GM12878 (cell line): ENCODE measurements around the gene AKAP17A. TPM values are rescaled to one million over a fixed set of nuclear protein-coding genes. Genes with fewer than 3 reads are reported as not detected.

Experiments used
- ATAC-seq: fragments of 200-7000 bp; cut with Tn5 transposase; 3 replicates; pipeline ENCODE4 v1.9.1; 2020; ENCODE audit warnings: mild to moderate bottlenecking, moderate library complexity
- BruUV-seq: library from RNA; stranded (reverse); fragments of 400-500 nt; replicated peaks from 2 replicates; lab custom pipeline; 2021; lab: Mats Ljungman, UMichigan
- CTCF ChIA-PET: fragments of 300-600 bp; sonication (Branson Sonifier 250); formaldehyde crosslinking; extraction: SDS; loops from one replicate; lab custom pipeline; 2021; ENCODE audit warnings: inconsistent platforms; lab: Yijun Ruan, JAX
- POLR2A ChIA-PET: fragments of 350-600 bp; formaldehyde crosslinking; extraction: SDS; loops from one replicate; lab custom pipeline; 2021; ENCODE audit warnings: inconsistent platforms; lab: Charles Lee
- RAD21 ChIA-PET: fragments of 300-600 bp; sonication (Branson Sonifier 250); formaldehyde crosslinking; loops from one replicate; lab custom pipeline; 2023; ENCODE audit warnings: antibody characterized with exemption; ENCODE audit not compliant: unreplicated experiment; lab: Charles Lee
- SMC1A ChIA-PET: fragments of 300-600 bp; sonication (Branson Sonifier 250); formaldehyde crosslinking; loops from one replicate; lab custom pipeline; 2023; ENCODE audit not compliant: unreplicated experiment, uncharacterized antibody; lab: Charles Lee
- DNase-seq: peaks from one replicate; pipeline ENCODE4 v3.0.0-alpha.2; 2011; ENCODE audit warnings: low read depth, low spot score
- FAIRE-seq: peaks from 3 replicates; lab custom pipeline; 2011; peaks lifted over from hg19 to GRCh38; lab: Jason Lieb, UNC
- H2AFZ ChIP-seq: 2 replicates; pipeline ENCODE4 v1.6.0; 2011; ENCODE audit warnings: low read depth, low read length, control low read depth; ENCODE audit not compliant: control insufficient read depth
- H3K27ac ChIP-seq: 2 replicates; pipeline ENCODE4 v1.5.1; 2011; ENCODE audit warnings: control low read depth; ENCODE audit not compliant: control insufficient read depth, insufficient read depth
- H3K27me3 ChIP-seq, 2 experiments: replicated peaks in 1 of 2; 2 replicates each; pipeline versions ENCODE4 v1.6.0 to v1.6.1; 2011; ENCODE audit warnings: low read length in 1 of 2; ENCODE audit not compliant: control insufficient read depth in 2 of 2, insufficient read depth in 2 of 2
- H3K36me3 ChIP-seq, 2 experiments: 2 replicates each; pipeline ENCODE4 v1.5.1; 2011; ENCODE audit warnings: low read length in 1 of 2; ENCODE audit not compliant: control insufficient read depth in 2 of 2, insufficient read depth in 2 of 2
- H3K4me1 ChIP-seq: 2 replicates; pipeline ENCODE4 v1.6.1; 2011; ENCODE audit warnings: mild to moderate bottlenecking, low read length, moderate library complexity, mixed read lengths; ENCODE audit not compliant: control insufficient read depth, insufficient read depth
- H3K4me2 ChIP-seq: 2 replicates; pipeline ENCODE4 v1.6.0; 2011; ENCODE audit warnings: control low read depth; ENCODE audit not compliant: control insufficient read depth, insufficient read depth
- H3K4me3 ChIP-seq: fragments of 200-600 bp; sonication (generic); 2 replicates; pipeline ENCODE4 v1.5.1; 2016
- H3K79me2 ChIP-seq: 2 replicates; pipeline ENCODE4 v1.6.0; 2011; ENCODE audit warnings: low read length; ENCODE audit not compliant: control insufficient read depth, insufficient read depth
- H3K9ac ChIP-seq: 2 replicates; pipeline ENCODE4 v1.8.0; 2011; ENCODE audit warnings: low read length, control low read depth, mixed read lengths; ENCODE audit not compliant: control insufficient read depth, insufficient read depth
- H3K9me3 ChIP-seq: replicated peaks from 3 replicates; pipeline ENCODE4 v1.5.1; 2011; ENCODE audit warnings: mild to moderate bottlenecking, low read length; ENCODE audit not compliant: control insufficient read depth, insufficient read depth
- H4K20me1 ChIP-seq: 2 replicates; pipeline ENCODE4 v1.6.0; 2011; ENCODE audit not compliant: control insufficient read depth, insufficient read depth
- BRCA1 ChIP-seq: IDR thresholded peaks from 2 replicates; pipeline ENCODE4 v1.6.1; 2011; ENCODE audit warnings: low read depth, low read length, improper control_type of control experiment
- CBX5 ChIP-seq: sonication (generic); IDR thresholded peaks from 2 replicates; pipeline ENCODE4 v1.6.1; 2016; ENCODE audit warnings: low read depth, moderate library complexity, mild to moderate bottlenecking, inconsistent platforms
- CREM ChIP-seq: IDR thresholded peaks from 2 replicates; pipeline ENCODE4 v1.6.1; 2014; ENCODE audit warnings: antibody characterized with exemption, low read depth
- MTA2 ChIP-seq: fragments of 450-650 bp; IDR thresholded peaks from 2 replicates; pipeline ENCODE4 v1.6.1; 2016; ENCODE audit warnings: low read depth, mild to moderate bottlenecking, moderate library complexity
- NFYA ChIP-seq: IDR thresholded peaks from 2 replicates; pipeline ENCODE4 v1.6.1; 2011; ENCODE audit warnings: low read depth, mild to moderate bottlenecking, low read length, improper control_type of control experiment, borderline replicate concordance
- NR2C1 ChIP-seq: fragments of 450-650 bp; IDR thresholded peaks from 2 replicates; pipeline ENCODE4 v1.6.1; 2017; ENCODE audit warnings: antibody characterized with exemption, mild to moderate bottlenecking, moderate library complexity
- POLR2AphosphoS5 ChIP-seq: IDR thresholded peaks from 2 replicates; pipeline ENCODE4 v1.6.1; 2011; ENCODE audit warnings: mild to moderate bottlenecking, low read length, inconsistent platforms
- STAT3 ChIP-seq: IDR thresholded peaks from 2 replicates; pipeline ENCODE4 v1.6.1; 2011; ENCODE audit warnings: low read depth, low read length, improper control_type of control experiment
- ZNF24 ChIP-seq: fragments of 450-650 bp; IDR thresholded peaks from 2 replicates; pipeline ENCODE4 v1.6.1; 2017; ENCODE audit warnings: antibody characterized with exemption, mild to moderate bottlenecking
- WGBS: methylation state at CpG from one replicate; pipeline ENCODE4 v1.1.6; 2016; ENCODE audit warnings: low lambda C conversion rate; ENCODE audit not compliant: insufficient replicate concordance, insufficient coverage; ENCODE audit errors: missing lambda C conversion rate; 5-methylcytosine and 5-hydroxymethylcytosine counted together
- in situ Hi-C: fragments of 300-500 bp; cut with MboI; formaldehyde crosslinking; loops from 9 replicates; pipeline ENCODE4 v1.14.3; 2018; ENCODE audit warnings: mixed read lengths
- intact Hi-C: fragments of 100-400 bp; cut with micrococcal nuclease; formaldehyde crosslinking; loops from one replicate; pipeline ENCODE4 v1.14.2; 2022; ENCODE audit not compliant: unreplicated experiment
- polyA plus RNA-seq, 11 experiments: library from polyadenylated mRNA; depleted of rRNA in 4 of 11; unstranded in 6 of 11; stranded (reverse) in 5 of 11; fragments of >200 nt; fragmentation: Nextera tagmentation in 4 of 11; fragmentation: Illumina TruSeq in 1 of 11; extraction: Ambion mirVana in 4 of 11; extraction: Trizol in 1 of 11; gene quantifications; 1 replicate in 1 of 11; 2 replicates in 10 of 11; pipeline versions ENCODE4 v1.2.1 to v1.2.3, GENCODE V29; 2011 to 2016; ENCODE audit warnings: inconsistent platforms in 2 of 11, missing spikeins in 2 of 11, low read depth in 1 of 11
- total RNA-seq, 4 experiments: library from RNA; depleted of rRNA in 3 of 4; stranded (reverse); fragments of >200 nt in 3 of 4; fragmentation: Illumina TruSeq in 1 of 4; extraction: Trizol in 1 of 4; gene quantifications; 2 replicates each; pipeline versions ENCODE4 v1.2.1 to v1.2.3, GENCODE V29; 2013 to 2021
- TF ChIP-seq, protein P1 (sequence below): fragments of 450-650 bp; IDR thresholded peaks from 2 replicates; pipeline ENCODE4 v1.6.1; 2017; ENCODE audit warnings: mild to moderate bottlenecking, moderate library complexity
- TF ChIP-seq, protein P2 (sequence below): fragments of 450-650 bp; IDR thresholded peaks from 2 replicates; pipeline ENCODE4 v1.6.1; 2018; ENCODE audit warnings: borderline replicate concordance, mild to moderate bottlenecking; ENCODE audit not compliant: partially characterized antibody
- TF ChIP-seq, protein P3 (sequence below): fragments of 450-650 bp; IDR thresholded peaks from 2 replicates; pipeline ENCODE4 v1.6.1; 2016; ENCODE audit warnings: mild to moderate bottlenecking, moderate library complexity, borderline replicate concordance

The AKAP17A gene
- total and polyA plus RNA-seq, 10 of the 15 experiments (the other 5 are each of a cell fraction or from before 2014, with no cell fraction given), result 3.0 to 55.8 (median 25.5) TPM

DNA sequence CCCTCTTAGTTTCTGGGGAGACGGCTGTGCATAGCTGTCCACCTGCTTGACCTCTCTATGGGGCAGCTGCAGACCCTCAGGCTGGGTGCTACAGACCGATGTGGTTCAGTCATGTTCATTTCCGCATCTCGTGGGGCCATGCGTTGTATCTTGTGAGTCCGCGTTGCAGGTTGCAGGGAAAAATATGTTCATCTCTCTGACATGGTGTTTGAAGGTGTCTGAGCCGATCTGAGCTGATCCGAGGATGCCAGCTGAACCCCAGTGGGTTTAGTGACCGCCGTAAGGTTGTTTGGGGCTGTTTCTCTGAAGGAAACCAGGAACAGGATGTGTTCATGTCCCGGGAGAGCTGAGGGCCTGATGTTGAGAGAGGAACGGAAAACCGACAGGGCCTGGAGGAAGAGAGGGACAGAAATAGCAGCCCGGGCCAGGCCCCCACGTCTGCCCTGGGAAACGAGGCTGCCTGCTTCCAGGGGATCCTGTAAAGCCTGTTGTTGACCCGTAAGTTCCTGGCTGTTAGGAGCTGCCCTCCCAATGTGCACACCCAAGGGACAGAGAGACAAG, 44.6 kb upstream of the AKAP17A start:
- Histone ChIP-seq H3K36me3 (no peaks in the 10 kb centered on the region), H3K4me2 (no peak overlapping the region), H2AFZ (peak overlapping the region; percentile 59), H3K27ac (no peak overlapping the region), H3K4me3 (no peak overlapping the region), H3K9ac (no peak overlapping the region), H3K4me1 (no peaks in the 10 kb centered on the region), H3K79me2 (no peaks in the 10 kb centered on the region), H3K27me3 (no peaks in the 10 kb centered on the region), H3K9me3 (peaks cover 3% of the 10 kb centered on the region; the same call in 1 of the 3 replicates), H4K20me1 (no peaks in the 10 kb centered on the region)
- intact Hi-C loops (no loop called here), in situ Hi-C loops (no loop called here)
- ChIA-PET CTCF (no interaction called here), POLR2A (no interaction called here), RAD21 (no interaction called here), SMC1A (no interaction called here)
- TF ChIP-seq POLR2AphosphoS5, result no peak
- TF ChIP-seq, protein P1, sequence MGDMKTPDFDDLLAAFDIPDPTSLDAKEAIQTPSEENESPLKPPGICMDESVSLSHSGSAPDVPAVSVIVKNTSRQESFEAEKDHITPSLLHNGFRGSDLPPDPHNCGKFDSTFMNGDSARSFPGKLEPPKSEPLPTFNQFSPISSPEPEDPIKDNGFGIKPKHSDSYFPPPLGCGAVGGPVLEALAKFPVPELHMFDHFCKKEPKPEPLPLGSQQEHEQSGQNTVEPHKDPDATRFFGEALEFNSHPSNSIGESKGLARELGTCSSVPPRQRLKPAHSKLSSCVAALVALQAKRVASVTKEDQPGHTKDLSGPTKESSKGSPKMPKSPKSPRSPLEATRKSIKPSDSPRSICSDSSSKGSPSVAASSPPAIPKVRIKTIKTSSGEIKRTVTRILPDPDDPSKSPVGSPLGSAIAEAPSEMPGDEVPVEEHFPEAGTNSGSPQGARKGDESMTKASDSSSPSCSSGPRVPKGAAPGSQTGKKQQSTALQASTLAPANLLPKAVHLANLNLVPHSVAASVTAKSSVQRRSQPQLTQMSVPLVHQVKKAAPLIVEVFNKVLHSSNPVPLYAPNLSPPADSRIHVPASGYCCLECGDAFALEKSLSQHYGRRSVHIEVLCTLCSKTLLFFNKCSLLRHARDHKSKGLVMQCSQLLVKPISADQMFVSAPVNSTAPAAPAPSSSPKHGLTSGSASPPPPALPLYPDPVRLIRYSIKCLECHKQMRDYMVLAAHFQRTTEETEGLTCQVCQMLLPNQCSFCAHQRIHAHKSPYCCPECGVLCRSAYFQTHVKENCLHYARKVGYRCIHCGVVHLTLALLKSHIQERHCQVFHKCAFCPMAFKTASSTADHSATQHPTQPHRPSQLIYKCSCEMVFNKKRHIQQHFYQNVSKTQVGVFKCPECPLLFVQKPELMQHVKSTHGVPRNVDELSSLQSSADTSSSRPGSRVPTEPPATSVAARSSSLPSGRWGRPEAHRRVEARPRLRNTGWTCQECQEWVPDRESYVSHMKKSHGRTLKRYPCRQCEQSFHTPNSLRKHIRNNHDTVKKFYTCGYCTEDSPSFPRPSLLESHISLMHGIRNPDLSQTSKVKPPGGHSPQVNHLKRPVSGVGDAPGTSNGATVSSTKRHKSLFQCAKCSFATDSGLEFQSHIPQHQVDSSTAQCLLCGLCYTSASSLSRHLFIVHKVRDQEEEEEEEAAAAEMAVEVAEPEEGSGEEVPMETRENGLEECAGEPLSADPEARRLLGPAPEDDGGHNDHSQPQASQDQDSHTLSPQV, result no peak
- no peak for TF ChIP-seq CREM
- TF ChIP-seq, protein P2, sequence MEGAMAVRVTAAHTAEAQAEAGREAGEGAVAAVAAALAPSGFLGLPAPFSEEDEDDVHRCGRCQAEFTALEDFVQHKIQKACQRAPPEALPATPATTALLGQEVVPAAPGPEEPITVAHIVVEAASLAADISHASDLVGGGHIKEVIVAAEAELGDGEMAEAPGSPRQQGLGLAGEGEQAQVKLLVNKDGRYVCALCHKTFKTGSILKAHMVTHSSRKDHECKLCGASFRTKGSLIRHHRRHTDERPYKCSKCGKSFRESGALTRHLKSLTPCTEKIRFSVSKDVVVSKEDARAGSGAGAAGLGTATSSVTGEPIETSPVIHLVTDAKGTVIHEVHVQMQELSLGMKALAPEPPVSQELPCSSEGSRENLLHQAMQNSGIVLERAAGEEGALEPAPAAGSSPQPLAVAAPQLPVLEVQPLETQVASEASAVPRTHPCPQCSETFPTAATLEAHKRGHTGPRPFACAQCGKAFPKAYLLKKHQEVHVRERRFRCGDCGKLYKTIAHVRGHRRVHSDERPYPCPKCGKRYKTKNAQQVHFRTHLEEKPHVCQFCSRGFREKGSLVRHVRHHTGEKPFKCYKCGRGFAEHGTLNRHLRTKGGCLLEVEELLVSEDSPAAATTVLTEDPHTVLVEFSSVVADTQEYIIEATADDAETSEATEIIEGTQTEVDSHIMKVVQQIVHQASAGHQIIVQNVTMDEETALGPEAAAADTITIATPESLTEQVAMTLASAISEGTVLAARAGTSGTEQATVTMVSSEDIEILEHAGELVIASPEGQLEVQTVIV, result no peak
- TF ChIP-seq NFYA, result no peak
- no peak for TF ChIP-seq MTA2
- no peak for TF ChIP-seq ZNF24
- no peak for TF ChIP-seq BRCA1
- no peak for TF ChIP-seq CBX5
- no peak for TF ChIP-seq NR2C1
- TF ChIP-seq, protein P3, sequence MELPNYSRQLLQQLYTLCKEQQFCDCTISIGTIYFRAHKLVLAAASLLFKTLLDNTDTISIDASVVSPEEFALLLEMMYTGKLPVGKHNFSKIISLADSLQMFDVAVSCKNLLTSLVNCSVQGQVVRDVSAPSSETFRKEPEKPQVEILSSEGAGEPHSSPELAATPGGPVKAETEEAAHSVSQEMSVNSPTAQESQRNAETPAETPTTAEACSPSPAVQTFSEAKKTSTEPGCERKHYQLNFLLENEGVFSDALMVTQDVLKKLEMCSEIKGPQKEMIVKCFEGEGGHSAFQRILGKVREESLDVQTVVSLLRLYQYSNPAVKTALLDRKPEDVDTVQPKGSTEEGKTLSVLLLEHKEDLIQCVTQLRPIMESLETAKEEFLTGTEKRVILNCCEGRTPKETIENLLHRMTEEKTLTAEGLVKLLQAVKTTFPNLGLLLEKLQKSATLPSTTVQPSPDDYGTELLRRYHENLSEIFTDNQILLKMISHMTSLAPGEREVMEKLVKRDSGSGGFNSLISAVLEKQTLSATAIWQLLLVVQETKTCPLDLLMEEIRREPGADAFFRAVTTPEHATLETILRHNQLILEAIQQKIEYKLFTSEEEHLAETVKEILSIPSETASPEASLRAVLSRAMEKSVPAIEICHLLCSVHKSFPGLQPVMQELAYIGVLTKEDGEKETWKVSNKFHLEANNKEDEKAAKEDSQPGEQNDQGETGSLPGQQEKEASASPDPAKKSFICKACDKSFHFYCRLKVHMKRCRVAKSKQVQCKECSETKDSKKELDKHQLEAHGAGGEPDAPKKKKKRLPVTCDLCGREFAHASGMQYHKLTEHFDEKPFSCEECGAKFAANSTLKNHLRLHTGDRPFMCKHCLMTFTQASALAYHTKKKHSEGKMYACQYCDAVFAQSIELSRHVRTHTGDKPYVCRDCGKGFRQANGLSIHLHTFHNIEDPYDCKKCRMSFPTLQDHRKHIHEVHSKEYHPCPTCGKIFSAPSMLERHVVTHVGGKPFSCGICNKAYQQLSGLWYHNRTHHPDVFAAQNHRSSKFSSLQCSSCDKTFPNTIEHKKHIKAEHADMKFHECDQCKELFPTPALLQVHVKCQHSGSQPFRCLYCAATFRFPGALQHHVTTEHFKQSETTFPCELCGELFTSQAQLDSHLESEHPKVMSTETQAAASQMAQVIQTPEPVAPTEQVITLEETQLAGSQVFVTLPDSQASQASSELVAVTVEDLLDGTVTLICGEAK, result no peak
- TF ChIP-seq STAT3, result no peak
- no TSS peak for BruUV-seq
- ATAC-seq, result no peak
- WGBS, result 64% methylated on average over 18 of the region's 18 CpGs
- no peak for FAIRE-seq
- no peak for DNase-seq
